ENCODE data around the gene CNOT6L.
"Not testable (repeated sequence)": the region's sequence is repeated elsewhere in the genome, so short reads cannot be mapped to it uniquely, and the experiment has no call there.

CNOT6L gene

DNA sequence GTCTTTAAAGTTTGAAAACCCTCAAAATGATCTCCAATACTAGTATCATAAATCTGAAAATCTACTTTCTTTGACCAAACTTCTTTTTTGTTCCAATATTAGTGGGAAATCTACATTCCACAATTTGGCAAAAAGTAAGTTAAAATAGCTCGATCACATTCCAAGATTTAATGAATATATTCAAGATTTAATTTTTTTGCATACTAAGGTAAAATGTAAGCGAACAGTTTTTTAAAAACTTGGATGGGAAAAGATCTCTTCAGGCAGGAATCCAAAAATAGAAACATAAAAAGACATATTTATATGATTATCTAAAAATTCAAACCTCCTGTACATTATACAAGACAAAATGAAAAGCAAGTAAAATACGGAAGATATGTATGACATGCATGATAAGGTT, 31.2 kb downstream of the CNOT6L start:
- DNase-seq = no peak
- H3K4me3 ChIP-seq (ENCODE audit: low read depth, low read length) = no peak overlapping the region
- no peaks in the 10 kb centered on the region for H3K36me3 ChIP-seq
- no peak overlapping the region for H3K27ac ChIP-seq
- no peaks in the 10 kb centered on the region for H3K9me3 ChIP-seq (ENCODE audit: severe bottlenecking)
- TF ChIP-seq, protein P1, sequence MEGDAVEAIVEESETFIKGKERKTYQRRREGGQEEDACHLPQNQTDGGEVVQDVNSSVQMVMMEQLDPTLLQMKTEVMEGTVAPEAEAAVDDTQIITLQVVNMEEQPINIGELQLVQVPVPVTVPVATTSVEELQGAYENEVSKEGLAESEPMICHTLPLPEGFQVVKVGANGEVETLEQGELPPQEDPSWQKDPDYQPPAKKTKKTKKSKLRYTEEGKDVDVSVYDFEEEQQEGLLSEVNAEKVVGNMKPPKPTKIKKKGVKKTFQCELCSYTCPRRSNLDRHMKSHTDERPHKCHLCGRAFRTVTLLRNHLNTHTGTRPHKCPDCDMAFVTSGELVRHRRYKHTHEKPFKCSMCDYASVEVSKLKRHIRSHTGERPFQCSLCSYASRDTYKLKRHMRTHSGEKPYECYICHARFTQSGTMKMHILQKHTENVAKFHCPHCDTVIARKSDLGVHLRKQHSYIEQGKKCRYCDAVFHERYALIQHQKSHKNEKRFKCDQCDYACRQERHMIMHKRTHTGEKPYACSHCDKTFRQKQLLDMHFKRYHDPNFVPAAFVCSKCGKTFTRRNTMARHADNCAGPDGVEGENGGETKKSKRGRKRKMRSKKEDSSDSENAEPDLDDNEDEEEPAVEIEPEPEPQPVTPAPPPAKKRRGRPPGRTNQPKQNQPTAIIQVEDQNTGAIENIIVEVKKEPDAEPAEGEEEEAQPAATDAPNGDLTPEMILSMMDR (IDR thresholded peaks at IDR 0.05; ENCODE audit: low read depth, low read length) = no peak
- H3K27me3 ChIP-seq (ENCODE audit: insufficient read depth, low read depth, severe bottlenecking) = no peaks in the 10 kb centered on the region

DNA sequence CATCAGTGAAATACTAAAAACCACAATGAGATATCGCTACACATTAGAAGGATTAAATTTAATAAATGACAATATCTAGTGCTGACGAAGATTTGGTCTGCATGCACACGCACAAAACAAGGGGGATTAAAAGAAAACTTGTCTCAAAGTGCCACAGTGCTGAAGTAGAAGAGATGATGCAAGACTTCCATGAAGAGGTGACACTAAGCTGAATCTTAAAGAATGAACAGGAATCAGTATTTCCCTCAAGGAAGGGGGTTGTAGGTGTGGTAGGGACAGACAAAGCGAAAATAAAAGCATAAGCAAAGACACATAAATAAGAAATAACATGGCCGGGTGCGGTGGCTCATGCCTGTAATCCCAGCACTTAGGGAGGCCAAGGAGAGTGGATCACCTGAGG, 33.5 kb downstream of the CNOT6L start:
- Histone ChIP-seq H3K27ac (no peak overlapping the region), H3K27me3 (ENCODE audit: insufficient read depth, low read depth, severe bottlenecking) (no peaks in the 10 kb centered on the region), H3K36me3 (no peaks in the 10 kb centered on the region), H3K9me3 (ENCODE audit: severe bottlenecking) (no peaks in the 10 kb centered on the region), H3K4me3 (ENCODE audit: low read depth, low read length) (no peak overlapping the region)
- TF ChIP-seq, protein P1 (IDR thresholded peaks at IDR 0.05; ENCODE audit: low read depth, low read length) = no peak
- no peak for DNase-seq

DNA sequence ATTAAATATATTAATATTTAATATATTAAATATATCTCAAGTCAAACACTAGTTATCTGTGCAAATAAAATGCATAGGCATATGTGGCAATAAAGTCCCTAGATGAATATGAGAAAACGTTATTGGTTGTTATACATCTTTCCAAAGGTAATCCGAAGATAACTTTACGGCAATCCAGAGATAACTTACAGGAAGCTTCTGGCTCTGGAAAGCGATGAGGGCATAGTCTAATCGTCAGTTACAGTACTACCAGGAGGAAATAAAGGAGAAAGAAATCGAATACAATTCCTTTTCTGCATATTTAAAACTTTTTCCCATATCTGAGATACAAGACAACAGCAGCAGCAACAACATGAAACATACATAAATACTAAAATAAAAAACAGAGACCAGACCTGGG, 35.3 kb downstream of the CNOT6L start:
- TF ChIP-seq, protein P1 (IDR thresholded peaks at IDR 0.05; ENCODE audit: low read depth, low read length) = no peak
- no peaks in the 10 kb centered on the region for H3K9me3 ChIP-seq (ENCODE audit: severe bottlenecking)
- H3K27me3 ChIP-seq (ENCODE audit: insufficient read depth, low read depth, severe bottlenecking) = no peaks in the 10 kb centered on the region
- no peak for DNase-seq
- H3K27ac ChIP-seq = no peak overlapping the region
- H3K4me3 ChIP-seq (ENCODE audit: low read depth, low read length) = no peak overlapping the region
- no peaks in the 10 kb centered on the region for H3K36me3 ChIP-seq

DNA sequence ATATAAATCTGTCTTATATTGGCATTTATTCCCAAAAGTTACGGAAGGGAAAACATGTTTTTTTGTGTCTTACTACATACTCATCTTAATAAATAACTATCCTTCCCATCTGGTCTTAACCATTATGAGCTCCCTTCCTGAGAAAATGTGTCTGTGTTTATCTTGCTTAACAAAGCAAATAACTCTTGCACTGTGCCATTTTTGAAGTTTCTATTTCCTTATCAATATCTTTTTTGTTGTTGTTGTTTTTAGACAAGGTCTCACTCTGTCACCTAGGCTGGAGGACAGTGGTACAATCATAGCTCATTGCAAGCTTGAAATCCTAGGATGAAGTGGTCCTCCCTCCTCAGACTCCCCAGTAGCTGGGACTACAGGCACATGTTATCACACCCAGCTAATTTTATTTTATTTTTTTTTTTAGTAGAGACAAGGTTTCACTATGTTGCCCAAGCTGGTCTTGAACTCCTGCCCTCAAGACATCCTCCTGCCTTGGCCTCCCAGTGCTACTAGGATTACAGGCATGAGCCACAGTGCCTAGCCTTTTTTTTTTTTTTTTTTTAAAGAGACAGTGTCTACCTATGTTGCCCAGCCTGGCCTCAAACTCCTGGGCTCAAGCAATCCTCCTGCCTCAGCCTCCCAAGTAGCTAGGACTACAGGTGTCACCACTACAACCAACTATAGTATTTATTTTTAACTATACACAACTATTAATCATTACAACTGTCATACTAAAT, 36.9 kb downstream of the CNOT6L start:
- no peaks in the 10 kb centered on the region for H3K9me3 ChIP-seq (ENCODE audit: severe bottlenecking)
- DNase-seq = no peak
- H3K36me3 ChIP-seq = no peaks in the 10 kb centered on the region
- H3K27ac ChIP-seq = no peak overlapping the region
- no peak overlapping the region for H3K4me3 ChIP-seq (ENCODE audit: low read depth, low read length)
- H3K27me3 ChIP-seq (ENCODE audit: insufficient read depth, low read depth, severe bottlenecking) = no peaks in the 10 kb centered on the region
- TF ChIP-seq, protein P1 (IDR thresholded peaks at IDR 0.05; ENCODE audit: low read depth, low read length) = no peak

DNA sequence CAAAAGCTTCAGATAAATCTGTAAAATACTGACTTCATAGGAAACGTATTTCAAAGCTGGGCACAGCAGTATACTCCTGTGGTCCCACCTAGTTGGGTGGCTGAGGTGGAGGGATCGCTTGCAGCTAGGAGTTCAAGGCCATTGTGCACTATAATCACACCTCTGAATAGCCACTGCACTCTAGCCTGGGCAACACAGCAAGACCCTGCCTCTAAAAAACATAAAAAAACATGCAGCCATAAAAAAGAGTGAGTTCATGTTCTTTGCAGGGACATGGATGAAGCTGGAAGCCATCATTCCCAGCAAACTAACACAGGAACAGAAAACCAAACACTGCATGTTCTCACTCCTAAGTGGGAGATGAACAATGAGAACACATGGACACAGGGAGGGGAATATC, 38.4 kb downstream of the CNOT6L start:
- H3K36me3 ChIP-seq, H3K27ac ChIP-seq: not testable (repeated sequence)

DNA sequence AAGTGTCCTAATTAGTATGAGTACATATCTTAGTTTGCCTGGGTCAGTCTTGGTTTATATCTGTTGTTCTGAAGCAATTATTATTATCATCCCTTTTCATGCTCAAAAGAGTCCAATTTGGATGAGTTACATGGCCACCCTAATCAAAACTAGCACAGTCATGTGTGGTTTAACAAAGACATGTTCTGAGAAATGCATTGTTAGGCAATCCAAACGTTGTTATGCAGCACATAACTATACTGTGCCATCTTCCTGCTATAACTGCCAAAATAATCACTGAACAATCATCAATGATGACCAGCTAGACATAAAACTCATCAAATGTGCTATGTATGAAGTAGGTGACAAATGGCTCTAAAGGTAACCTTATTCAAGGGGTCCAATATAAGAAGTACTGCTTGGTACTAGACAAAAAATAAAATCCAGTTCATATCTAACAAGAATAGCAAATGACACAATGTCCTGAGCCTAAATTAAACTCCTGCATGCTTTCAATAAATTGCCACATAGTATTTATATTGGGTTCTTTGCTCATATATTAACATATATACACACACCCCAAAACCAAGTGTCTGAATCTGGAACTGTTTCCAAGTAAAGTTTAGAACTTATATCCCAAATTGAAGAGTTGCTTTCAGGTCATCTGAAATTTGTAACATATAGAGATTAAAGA, 41.9 kb downstream of the CNOT6L start:
- H3K36me3 ChIP-seq = no peaks in the 10 kb centered on the region; the same call in 1 of the 2 replicates
- no peak overlapping the region for H3K4me3 ChIP-seq (ENCODE audit: low read depth, low read length)
- H3K9me3 ChIP-seq (ENCODE audit: severe bottlenecking) = no peaks in the 10 kb centered on the region
- H3K27ac ChIP-seq = no peak overlapping the region
- no peaks in the 10 kb centered on the region for H3K27me3 ChIP-seq (ENCODE audit: insufficient read depth, low read depth, severe bottlenecking)
- DNase-seq = no peak
- TF ChIP-seq, protein P1 (IDR thresholded peaks at IDR 0.05; ENCODE audit: low read depth, low read length) = no peak

More for the DNA sequence above, 38.4 kb downstream of the CNOT6L start:
- H3K27me3 ChIP-seq (ENCODE audit: insufficient read depth, low read depth, severe bottlenecking); H3K4me3 ChIP-seq (ENCODE audit: low read depth, low read length); H3K9me3 ChIP-seq (ENCODE audit: severe bottlenecking); DNase-seq: not testable (repeated sequence)
